SU-DHL-6 (cell line): Measurements from ENCODE around the gene CACNG4.

Source experiments
- EZH2phosphoT487 ChIP-seq: fragments of 200-600 bp; sonication (generic), shearing (Covaris generic); conservative IDR thresholded peaks from 2 replicates; pipeline ENCODE4 v1.6.1; 2018; ENCODE audit warnings: mild to moderate bottlenecking, antibody characterized with exemption, low read length, moderate library complexity, mixed read lengths
- TF ChIP-seq, protein P1 (sequence below): fragments of 200-600 bp; sonication (generic); IDR thresholded peaks from one replicate; pipeline ENCODE4 v1.5.1; 2017; ENCODE audit warnings: antibody characterized with exemption, mild to moderate bottlenecking, low read length, moderate library complexity; ENCODE audit not compliant: insufficient read depth, poor library complexity, severe bottlenecking

DNA sequence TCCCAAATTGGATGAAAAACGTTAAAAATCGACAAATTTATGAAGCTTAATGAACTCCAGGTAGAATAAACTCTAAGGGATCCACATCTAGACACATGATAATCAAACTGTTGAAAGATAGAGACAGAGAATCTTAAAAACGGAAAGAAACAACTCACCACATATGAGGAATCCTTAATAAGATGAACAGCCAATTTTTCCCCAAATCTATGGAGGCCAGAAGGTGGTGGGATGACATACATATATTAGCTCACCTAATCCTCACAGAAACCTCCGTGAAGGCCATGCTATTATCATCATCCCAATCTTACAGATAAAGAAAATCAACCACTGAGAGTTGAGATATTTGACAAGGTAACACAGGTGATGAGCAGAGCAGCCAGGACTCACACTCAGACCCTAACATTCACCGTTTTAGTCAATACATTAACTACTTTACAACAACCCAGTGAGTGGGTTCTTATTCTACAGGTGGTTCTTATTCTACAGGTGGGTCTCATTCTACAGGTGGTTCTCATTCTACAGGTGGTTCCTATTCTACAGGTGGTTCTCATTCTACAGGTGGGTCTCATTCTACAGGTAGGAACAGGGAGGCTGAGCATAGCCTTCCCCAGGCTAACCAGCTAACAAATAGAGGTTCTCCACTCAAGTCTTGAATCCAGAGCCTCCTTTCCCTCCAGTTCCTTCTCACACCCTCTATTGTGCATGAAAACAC lies 84.7 kb downstream of the CACNG4 start:
- TF ChIP-seq, protein P1, sequence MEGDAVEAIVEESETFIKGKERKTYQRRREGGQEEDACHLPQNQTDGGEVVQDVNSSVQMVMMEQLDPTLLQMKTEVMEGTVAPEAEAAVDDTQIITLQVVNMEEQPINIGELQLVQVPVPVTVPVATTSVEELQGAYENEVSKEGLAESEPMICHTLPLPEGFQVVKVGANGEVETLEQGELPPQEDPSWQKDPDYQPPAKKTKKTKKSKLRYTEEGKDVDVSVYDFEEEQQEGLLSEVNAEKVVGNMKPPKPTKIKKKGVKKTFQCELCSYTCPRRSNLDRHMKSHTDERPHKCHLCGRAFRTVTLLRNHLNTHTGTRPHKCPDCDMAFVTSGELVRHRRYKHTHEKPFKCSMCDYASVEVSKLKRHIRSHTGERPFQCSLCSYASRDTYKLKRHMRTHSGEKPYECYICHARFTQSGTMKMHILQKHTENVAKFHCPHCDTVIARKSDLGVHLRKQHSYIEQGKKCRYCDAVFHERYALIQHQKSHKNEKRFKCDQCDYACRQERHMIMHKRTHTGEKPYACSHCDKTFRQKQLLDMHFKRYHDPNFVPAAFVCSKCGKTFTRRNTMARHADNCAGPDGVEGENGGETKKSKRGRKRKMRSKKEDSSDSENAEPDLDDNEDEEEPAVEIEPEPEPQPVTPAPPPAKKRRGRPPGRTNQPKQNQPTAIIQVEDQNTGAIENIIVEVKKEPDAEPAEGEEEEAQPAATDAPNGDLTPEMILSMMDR, result no peak
- no peak for TF ChIP-seq EZH2phosphoT487
